Measurements from ENCODE around the gene TM7SF2.
A peak's percentile ranks its signal among the peaks of the same experiment; 100 is the strongest.
"Not testable (repeated sequence)": the region's sequence is repeated elsewhere in the genome, so short reads cannot be mapped to it uniquely, and the experiment has no call there.

TM7SF2 gene

DNA sequence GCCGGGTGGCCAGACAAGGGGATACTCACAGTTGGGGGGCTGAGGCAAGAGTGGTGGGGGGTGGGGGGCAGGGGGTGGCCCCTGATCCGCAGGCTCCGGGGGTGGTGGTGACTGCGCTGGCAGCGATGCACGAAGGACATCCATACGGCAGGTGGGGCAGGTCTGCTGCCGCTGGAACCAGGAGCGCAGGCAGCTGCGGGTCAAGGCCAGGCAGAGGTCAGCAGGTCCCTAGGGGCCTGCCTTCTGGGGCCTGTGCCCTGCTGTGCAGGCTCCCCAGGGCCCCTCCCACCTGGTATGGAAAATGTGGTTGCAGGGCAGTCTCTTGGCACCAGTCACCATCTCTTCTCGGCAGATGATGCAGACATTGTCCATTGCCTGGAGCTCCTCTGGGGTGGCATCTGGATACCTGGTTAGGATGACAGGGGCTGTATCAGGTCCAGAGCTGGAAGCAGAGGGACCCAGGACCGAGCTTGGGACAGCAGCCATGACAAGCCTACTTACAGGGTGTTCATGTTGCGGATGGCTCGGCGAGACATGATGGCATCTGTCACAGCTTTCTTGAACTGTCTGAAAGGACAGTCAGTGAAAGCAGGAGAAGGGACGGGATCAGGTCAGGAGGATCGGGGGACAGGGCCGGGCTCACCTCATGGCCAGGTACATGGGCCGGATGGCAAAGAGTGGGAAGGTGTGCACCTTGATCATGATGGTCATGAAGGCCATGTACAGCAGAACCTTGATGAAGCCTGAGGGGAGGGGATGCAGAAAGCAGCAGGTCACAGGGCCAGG lies 19.2 kb downstream of the TM7SF2 start:
- DNase-seq = no peak

DNA sequence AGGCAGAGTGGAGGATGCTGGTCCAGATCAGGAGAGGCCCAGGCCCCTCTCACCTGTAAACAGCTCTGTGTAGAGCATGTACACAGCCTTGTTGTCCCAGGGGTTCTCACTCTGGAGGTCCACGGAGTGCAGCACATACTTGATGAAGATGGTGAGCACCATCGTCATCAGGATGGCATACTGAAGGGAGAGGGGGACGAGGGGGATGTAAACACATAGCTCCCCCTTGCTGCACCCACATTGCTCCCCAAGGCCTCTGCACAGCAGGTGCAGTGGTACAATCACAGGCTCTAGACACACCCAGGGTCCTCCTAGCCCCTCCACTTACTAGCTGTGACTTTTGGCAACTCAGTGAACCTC lies 19.7 kb downstream of the TM7SF2 start:
- DNase-seq = no peak

DNA sequence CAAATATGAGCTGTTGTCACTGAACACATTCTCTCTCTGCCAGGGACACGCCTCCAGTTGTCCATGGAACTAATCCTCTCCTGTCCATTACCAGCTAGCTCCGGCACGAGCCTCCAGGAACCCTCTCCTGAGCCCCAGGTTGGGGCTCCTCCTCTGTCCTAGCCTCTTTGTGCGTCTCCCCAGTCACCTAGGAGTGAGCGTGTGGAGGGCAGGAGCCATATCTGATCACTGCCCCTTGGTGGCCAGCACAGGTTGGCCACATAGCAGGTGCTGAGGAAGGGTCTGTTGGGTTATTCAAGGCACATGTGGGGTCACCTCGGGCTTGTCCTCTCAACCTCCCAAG lies 20.2 kb downstream of the TM7SF2 start:
- no peak for DNase-seq

GRCh38 chr11:65132238-65132987 lies 20.7 kb downstream of the TM7SF2 start:
- no peak for DNase-seq

DNA sequence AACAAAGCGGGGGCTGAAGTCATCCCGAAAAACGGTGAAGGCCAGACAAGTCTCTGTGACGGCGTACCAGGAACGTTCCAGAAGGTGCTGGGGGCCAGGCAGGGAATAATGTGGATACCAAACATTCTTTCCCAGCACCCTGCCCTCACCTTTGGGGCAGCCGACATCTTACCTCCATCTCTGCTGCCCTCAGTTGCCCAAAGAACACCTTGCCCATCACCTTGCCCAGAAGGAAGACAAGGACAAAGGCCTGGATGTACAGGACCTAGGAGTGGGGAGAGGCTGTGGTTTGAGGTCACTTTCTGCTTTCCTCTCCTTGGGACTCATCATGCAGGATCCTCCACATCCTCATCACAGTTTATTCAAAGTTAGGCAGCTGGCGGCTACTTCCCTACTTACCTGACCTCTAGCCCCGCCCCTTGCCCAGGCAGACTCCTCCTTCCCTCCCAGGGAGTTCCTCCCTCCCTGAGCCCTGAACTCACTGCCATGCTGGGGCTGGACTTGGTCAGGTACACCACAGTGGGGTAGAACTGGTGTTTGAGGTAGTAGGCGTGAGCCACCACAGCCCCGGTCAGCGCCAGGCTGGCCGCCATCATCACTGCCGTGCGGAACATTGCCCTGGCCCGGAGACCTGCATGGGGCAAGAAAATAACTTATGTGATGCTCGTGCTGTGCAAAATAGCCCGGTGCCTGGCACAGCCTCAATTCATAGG lies 21.5 kb downstream of the TM7SF2 start:
- DNase-seq = peak; percentile 84

DNA sequence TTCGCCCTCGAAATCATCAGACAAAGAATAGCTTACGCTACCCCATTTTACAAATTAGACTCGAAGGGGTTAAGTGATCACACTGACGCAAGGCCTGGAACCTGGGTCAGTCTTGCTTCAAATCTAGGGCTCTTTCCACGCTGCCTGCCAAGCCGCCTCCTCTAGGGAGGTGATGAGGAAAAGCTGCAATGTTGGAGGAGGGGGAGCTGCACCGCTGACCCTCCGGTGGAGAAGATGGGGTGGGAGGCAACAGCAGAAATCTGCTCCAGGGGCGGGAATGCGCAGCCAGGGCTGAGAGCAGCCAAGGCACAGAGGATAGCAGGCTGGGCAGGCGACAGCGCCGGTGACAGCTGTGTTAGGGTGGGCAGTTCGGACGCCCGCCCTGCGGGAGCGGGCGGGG lies 22.1 kb downstream of the TM7SF2 start:
- no peak for DNase-seq

DNA sequence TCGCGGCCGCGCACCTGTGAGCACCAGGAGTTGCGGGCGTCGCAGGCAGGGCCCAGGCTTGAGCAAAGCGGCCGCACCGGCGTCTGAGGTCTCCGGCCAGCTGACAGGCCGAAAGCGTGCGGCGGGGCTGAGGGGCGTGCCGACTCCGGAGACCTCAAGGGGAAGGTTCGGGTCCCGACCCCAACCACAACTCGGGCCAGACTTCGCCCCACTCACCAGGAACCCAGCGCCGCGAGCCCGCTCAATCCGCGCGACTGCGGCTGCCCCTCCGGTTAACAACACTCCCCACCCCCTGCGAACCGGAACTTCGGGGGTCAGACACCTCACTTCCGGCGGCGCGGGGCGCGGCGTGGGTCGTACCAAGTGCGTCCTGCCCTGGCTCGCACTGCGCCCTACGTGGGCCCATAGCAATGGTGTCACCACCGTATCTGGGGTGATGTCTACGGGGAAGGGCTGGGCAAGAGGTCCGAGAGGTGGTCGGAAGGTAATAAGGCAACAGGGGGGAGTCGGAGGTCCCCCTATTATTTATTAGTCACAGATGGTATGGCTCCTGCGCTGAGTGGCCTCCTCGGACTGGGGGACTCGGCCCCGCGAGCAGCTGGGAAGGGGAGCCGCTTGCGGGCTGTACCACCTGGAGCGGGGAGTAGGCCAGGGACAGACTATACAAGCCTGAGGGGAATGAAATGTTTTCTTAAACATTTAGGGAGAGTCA lies 22.7 kb downstream of the TM7SF2 start, which contains the start of gene SYVN1:
SYVN1 (minus strand) TSS at position 280 of the 712 bp plus-strand sequence. CDS start 918 bp downstream, outside the sequence.
- peak; percentile 95 for DNase-seq

GRCh38 chr11:65134952-65135632 lies 23.4 kb downstream of the TM7SF2 start:
- DNase-seq = peak; percentile 87

DNA sequence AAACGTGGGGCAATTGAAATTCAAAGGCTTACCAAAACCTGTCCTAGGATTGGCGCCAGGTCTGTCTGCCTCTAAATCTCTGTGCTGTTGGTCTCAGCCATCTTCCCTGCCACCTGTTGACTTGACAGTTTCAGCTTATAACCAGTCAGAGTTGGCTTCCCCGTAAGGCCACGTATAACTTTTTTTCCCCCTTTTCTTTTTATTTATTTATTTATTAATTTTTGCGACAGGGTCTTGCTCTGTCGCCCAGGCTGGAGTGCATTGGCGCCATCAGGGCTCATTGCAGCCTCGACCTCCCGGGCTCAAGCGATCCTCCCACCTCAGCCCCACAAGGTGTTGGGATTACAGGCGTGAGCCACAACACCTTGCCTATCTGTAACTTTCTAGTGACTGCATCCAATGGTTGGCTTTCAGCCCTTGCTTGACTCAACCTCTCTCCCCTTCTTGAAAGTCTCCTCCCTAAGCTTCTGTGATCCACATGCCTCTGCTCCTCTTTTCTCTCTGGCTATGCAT lies 24.0 kb downstream of the TM7SF2 start:
- DNase-seq = peak; percentile 19

- no peak for DNase-seq
Observed at GRCh38 chr11:65136515-65137096, 24.9 kb downstream of the TM7SF2 start.

DNA sequence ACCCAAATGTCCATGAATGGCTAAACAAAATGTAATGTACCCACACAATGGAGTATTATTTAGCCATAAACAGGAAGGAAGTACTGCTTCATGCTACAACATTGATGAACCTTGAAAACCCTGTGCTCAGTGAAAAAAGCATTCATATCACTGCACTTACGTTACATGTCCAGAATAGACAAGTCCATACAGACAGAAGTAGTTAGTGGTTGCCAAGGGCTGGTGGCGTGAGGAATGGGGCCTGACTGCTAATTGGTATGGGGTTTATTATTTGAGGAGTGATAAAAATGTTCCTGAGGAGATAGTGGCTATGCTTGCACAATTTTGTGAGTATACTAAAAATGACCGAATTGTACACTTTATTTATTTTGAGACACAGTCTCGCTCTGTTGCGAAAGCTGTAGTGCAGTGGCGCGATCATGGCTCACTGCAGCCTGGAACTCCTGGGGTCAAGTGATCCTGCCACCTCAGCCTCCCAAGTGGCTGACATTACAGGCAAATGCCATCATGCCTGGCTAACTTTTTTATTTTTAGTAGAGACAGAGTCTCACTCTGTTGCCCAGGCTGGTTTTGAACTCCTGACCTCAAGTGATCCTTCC lies 30.3 kb downstream of the TM7SF2 start:
- no peak for DNase-seq

GRCh38 chr11:65147352-65148075 lies 35.8 kb downstream of the TM7SF2 start:
- DNase-seq = no peak

DNA sequence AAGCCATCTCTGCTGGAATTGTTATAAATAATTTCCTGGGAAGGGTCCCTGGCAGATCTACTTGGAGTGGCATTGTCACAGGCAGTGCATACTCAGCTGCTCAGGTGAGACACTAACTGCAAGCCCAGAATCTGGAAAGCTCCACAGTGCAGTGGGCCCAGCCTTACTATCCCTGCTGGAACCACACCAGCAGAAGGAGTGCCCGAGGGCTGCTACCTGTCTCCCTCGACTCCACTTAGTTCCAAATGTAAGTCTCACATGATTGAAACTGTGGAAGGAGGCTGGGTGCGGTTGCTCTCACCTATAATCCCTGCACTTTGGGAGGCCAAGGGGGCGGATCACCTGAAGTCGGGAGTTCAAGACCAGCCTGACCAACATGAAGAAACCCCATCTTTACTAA lies 37.0 kb downstream of the TM7SF2 start:
- DNase-seq = no peak

- not testable (repeated sequence) for DNase-seq
Observed at GRCh38 chr11:65150131-65150508, 38.4 kb downstream of the TM7SF2 start.

DNA sequence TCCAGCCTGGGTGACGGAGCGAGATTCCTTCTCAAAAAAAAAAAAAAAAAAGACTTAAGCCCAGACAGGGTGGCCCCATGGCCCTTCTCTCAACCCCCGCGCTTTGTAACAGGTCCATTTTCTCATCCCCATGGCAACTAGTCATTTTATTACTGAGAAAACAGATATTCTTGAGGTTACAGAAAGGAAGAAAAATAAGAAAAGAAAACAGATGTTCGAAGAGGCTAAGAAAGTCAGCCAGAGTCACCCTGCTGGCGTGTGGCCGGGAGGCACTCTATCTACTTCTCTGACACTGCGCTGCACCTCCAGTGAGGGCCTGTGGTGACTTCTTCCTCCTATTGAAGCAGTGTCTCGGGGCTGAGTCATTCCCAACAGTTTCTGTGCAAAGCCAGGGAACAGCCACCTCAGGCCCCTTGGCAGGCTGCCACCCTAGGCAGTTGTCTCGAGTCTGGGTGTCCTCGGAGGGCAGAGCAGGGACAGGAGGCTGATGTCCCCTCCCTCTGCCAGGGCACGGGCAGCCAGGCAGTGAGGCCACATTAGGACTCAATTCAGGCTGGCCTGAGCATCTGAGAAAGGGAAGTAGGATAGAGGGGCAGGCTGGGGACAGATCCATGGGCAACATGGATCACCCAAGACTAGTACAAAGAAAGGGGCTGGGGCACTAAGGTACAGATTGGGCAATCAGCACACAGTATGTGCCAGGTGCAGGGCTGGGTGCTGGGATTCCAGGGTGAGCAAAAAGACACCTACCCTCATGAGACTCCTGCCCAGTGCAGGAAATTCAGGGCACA lies 39.0 kb downstream of the TM7SF2 start:
- DNase-seq = peak; percentile 53

DNA sequence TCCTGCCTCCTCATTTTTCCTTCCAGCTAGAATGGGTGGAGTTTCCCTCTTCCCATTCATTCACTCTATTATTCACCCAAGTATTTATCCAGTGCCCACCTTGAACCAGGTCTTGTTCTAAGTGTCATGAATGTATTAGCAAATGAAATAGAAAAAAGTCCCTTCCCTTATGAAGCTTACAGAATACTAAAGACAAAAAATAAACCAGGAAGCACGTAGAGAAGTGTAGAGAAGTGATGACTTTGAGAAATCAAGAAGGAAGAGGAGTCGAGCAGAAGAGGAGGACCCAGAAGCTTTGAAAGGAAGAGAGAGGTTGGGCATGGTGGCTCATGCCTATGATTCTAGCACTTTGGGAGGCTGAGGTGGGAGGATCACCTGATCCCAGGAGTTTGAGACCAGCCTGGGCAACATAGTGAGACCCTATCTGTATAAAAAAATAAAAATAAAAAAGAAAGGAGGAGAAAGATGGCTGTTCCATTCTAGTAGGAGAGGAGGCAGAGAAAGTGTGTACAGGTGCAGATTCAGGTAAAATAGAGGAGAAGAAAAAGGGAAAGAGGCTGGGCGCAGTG lies 39.7 kb downstream of the TM7SF2 start:
- DNase-seq = no peak

DNA sequence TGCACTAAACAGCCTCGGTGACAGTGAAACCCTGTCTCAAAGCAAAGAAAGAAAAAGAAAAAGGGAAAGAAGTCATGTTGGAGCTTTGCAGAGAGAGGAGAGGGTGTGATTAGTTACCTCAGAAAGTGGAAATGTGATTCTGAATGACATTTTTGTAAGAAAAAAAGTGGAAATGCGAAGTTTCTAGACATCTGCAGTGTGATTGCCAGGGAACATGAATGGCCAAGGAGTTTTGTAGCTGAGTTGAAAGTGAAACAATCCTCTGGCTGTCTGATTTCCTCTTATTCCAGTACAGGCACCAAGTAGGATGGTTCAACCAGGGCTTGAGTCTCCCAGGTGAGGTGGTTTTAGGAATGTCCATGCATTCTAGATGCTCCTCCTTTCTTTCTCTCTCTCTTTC lies 40.5 kb downstream of the TM7SF2 start:
- DNase-seq = no peak

GRCh38 chr11:65156256-65156655 lies 44.6 kb downstream of the TM7SF2 start:
- no peak for DNase-seq

DNA sequence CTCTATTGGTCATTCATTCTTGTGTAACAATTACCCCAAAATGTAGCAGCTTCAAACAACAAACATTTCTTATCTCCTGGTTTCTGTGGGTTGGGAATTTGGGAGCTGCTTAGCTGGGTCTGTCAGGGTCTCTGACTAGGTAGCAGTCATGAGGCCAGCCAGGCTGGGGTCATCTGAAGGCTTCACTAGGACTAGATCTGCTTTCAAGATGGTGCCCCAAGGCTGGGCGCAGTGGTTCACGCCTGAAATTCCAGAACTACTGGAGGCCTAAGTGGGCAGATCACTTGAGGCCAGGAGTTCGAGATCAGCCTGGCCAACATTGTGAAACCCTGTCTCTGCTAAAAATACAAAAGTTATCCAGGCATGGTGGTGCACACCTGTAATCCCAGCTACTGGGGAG lies 45.3 kb downstream of the TM7SF2 start:
- DNase-seq = no peak

GRCh38 chr11:65157336-65157735 lies 45.7 kb downstream of the TM7SF2 start:
- DNase-seq = no peak

Measured in stimulated activated CD4-positive, alpha-beta T cell treated with anti-CD3 and anti-CD28 coated beads, Interleukin-15, amount 100 ng/mL, for 24 hours (primary cell).